ENCODE data around the gene GBX1.

DNA sequence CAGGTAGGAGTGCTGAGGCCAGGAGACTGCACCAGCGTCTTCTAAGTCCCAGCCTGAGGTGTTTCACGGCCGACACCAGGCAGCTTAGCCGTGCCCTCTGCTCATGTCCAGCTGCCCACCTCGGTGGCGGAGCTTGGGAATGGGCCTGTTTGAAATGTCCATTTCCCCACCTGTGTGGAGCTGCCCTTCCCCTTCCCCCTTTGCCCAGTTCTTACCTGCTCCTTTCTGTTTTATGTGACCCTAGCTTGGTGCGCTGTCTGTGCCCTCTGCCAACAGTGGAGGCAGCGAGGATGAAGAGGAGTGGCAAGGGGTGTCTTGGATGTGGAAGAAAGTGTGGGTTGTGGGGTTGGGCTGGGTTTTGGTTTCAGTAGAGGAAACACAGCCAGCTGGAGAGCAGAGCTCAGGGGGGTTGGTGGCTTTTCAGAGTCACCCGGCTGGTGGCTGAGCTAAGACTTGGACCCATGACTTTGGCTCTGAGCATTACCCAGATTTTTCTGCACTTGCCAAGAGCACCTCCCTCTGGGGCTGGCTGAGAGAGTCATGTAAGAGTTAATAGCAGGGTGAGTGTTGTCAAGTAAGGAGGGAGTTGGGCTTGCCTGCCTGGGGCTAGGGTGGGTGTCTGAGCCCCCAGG, 37.4 kb downstream of the GBX1 start:
- TF ChIP-seq CTCF (IDR thresholded peaks at IDR 0.05) (no peak), FOXK1 (CRISPR knock-in tag; IDR thresholded peaks at IDR 0.05) (no peak), TCF7 (CRISPR knock-in tag; IDR thresholded peaks at IDR 0.05; ENCODE audit: low read depth) (no peak), FOXP1 (CRISPR knock-in tag; IDR thresholded peaks at IDR 0.05; ENCODE audit: borderline replicate concordance) (no peak), MXD4 (CRISPR knock-in tag; IDR thresholded peaks at IDR 0.05; ENCODE audit: borderline replicate concordance) (no peak), ZNF121 (CRISPR knock-in tag; IDR thresholded peaks at IDR 0.05) (no peak), GABPB1 (CRISPR knock-in tag; IDR thresholded peaks at IDR 0.05) (no peak), TP53 (CRISPR knock-in tag; IDR thresholded peaks at IDR 0.05) (no peak), ATF3 (CRISPR knock-in tag; conservative IDR thresholded peaks at IDR 0.05) (no peak), MAX (CRISPR knock-in tag; IDR thresholded peaks at IDR 0.05) (no peak)
- TF ChIP-seq, protein P1, sequence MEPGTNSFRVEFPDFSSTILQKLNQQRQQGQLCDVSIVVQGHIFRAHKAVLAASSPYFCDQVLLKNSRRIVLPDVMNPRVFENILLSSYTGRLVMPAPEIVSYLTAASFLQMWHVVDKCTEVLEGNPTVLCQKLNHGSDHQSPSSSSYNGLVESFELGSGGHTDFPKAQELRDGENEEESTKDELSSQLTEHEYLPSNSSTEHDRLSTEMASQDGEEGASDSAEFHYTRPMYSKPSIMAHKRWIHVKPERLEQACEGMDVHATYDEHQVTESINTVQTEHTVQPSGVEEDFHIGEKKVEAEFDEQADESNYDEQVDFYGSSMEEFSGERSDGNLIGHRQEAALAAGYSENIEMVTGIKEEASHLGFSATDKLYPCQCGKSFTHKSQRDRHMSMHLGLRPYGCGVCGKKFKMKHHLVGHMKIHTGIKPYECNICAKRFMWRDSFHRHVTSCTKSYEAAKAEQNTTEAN (CRISPR knock-in tag; IDR thresholded peaks at IDR 0.05): no peak
- TF ChIP-seq, protein P2, sequence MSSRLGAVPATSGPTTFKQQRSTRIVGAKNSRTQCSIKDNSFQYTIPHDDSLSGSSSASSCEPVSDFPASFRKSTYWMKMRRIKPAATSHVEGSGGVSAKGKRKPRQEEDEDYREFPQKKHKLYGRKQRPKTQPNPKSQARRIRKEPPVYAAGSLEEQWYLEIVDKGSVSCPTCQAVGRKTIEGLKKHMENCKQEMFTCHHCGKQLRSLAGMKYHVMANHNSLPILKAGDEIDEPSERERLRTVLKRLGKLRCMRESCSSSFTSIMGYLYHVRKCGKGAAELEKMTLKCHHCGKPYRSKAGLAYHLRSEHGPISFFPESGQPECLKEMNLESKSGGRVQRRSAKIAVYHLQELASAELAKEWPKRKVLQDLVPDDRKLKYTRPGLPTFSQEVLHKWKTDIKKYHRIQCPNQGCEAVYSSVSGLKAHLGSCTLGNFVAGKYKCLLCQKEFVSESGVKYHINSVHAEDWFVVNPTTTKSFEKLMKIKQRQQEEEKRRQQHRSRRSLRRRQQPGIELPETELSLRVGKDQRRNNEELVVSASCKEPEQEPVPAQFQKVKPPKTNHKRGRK (CRISPR knock-in tag; IDR thresholded peaks at IDR 0.05; ENCODE audit: borderline replicate concordance): no peak
